ENCODE measurements around the gene MAMLD1.

GRCh38 chrX:150337026-150337425, 26.1 kb upstream of the MAMLD1 start:
- TF ChIP-seq GATA2 (IDR thresholded peaks at IDR 0.05; ENCODE audit: low read depth, low read length) (no peak), GATA3 (IDR thresholded peaks at IDR 0.05; ENCODE audit: low read depth, low read length) (no peak)
